Transverse colon (tissue), 4 donors: ENCODE measurements around the gene CIRBP.

Source experiments
- CTCF ChIP-seq, 5 experiments: fragments of 200-600 bp in 3 of 5; fragments of 450-650 bp in 2 of 5; sonication (generic) in 3 of 5; IDR thresholded peaks; 1 replicate in 2 of 5; 2 replicates in 3 of 5; pipeline ENCODE4 v1.5.1; 2016 to 2017; ENCODE audit warnings: antibody characterized with exemption in 5 of 5, inconsistent platforms in 3 of 5, mild to moderate bottlenecking in 2 of 5, moderate library complexity in 1 of 5
- POLR2A ChIP-seq: fragments of 450-650 bp; IDR thresholded peaks from one replicate; pipeline ENCODE4 v1.6.1; 2016; ENCODE audit warnings: antibody characterized with exemption, mild to moderate bottlenecking, moderate library complexity
- POLR2AphosphoS5 ChIP-seq, 3 donors: sonication (generic); formaldehyde crosslinking; IDR thresholded peaks; one replicate each; pipeline ENCODE4 v1.6.1; 2016; ENCODE audit warnings: antibody characterized with exemption in 3 of 3

DNA sequence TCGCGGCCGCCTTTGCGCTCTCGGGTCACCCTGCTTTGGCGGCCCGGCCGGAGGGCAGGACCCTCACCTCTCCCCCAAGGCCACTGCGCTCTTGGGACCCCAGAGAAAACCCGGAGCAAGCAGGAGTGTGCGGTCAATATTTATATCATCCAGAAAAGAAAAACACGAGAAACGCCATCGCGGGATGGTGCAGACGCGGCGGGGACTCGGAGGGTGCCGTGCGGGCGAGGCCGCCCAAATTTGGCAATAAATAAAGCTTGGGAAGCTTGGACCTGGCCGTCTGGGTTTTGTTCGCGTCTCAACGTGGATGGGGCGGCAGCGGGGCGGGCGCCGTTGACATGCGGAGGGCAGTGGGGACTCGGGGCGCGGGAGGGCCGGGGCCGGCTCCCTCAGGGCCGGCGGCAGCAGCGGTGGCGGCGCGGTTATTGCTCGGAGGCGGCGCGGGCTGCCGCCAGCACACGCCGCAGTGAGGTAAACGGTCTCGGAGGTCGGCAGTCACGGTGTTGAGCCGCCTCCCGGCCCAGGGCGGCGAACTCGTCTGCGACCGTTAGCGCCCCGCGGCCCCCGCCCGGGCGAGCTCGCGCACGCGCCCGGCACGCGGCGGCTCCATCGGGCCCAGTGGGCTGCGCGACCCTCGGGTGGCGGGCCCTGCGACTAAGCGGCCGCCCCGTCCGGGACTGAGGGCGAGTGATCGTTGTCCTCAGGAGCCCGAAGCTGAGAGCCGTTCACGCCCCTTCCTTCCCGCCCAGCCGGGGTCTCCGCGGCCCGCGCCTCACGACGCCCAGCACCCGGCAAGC lies 40.8 kb upstream of the CIRBP start:
- TF ChIP-seq CTCF (IDR thresholded peaks at IDR 0.05) = no peak
- TF ChIP-seq POLR2A = no peak
- no peak for TF ChIP-seq POLR2AphosphoS5 (IDR thresholded peaks at IDR 0.05)
